K562 (cell line): ENCODE results near the gene OR8G5. TPM values are rescaled to one million over a fixed set of nuclear protein-coding genes. Genes with fewer than 3 reads are reported as not detected.
A peak's percentile ranks its signal among the peaks of the same experiment; 100 is the strongest.
"Not testable (repeated sequence)": the region's sequence is repeated elsewhere in the genome, so short reads cannot be mapped to it uniquely, and the experiment has no call there.

Experiments used
- ATAC-seq: fragments of 200-7000 bp; cut with Tn5 transposase; 3 replicates; pipeline ENCODE4 v1.9.1; 2020; ENCODE audit warnings: moderate library complexity
- BruUV-seq: library from RNA; stranded (reverse); fragments of 400-500 nt; replicated peaks from 2 replicates; lab custom pipeline; 2021; lab: Mats Ljungman, UMichigan
- CTCF ChIA-PET: fragments of 300-600 bp; formaldehyde crosslinking; extraction: SDS; loops from one replicate; lab custom pipeline; 2021; ENCODE audit warnings: low intra/inter-chr PET ratio; lab: Yijun Ruan, JAX
- POLR2A ChIA-PET: fragments of 300-600, 350-650 bp; sonication (Branson Sonifier 250); formaldehyde crosslinking; extraction: SDS; loops from one replicate; lab custom pipeline; 2021; ENCODE audit warnings: antibody characterized with exemption, inconsistent platforms; lab: Yijun Ruan, JAX
- DNase-seq, 4 experiments: peaks; one replicate each; pipeline versions ENCODE4 v3.0.0 to v3.0.0-alpha.2; 2011 to 2018; ENCODE audit warnings: low spot score in 3 of 4, mixed read lengths in 3 of 4; ENCODE audit errors: extremely low read depth in 1 of 4
- FAIRE-seq: peaks from 2 replicates; lab custom pipeline; 2011; peaks lifted over from hg19 to GRCh38; lab: Jason Lieb, UNC
- H2AFZ ChIP-seq: 2 replicates; pipeline ENCODE4 v1.6.0; 2011; ENCODE audit warnings: low read depth, low read length, control low read depth, inconsistent platforms
- H3K27ac ChIP-seq: fragments of 200-600 bp; 3 replicates; pipeline ENCODE4 v1.8.0; 2011; ENCODE audit warnings: low read depth, mild to moderate bottlenecking, control low read depth, inconsistent platforms, low read length, moderate library complexity, mixed read lengths; ENCODE audit errors: extremely low read depth
- H3K27me3 ChIP-seq, 2 experiments: fragments of 300-600 bp in 1 of 2; 2 replicates in 1 of 2; 3 replicates in 1 of 2; pipeline versions ENCODE4 v1.6.0 to v1.8.0; 2011; ENCODE audit warnings: inconsistent platforms in 2 of 2, low read length in 2 of 2, mild to moderate bottlenecking in 1 of 2, mixed read lengths in 1 of 2, moderate library complexity in 1 of 2; ENCODE audit not compliant: control insufficient read depth in 2 of 2, insufficient read depth in 2 of 2
- H3K36me3 ChIP-seq: fragments of 300-600 bp; 3 replicates; pipeline ENCODE4 v1.8.0; 2011; ENCODE audit warnings: mild to moderate bottlenecking, low read length, inconsistent platforms; ENCODE audit not compliant: control insufficient read depth, insufficient read depth
- H3K4me1 ChIP-seq, 2 experiments: fragments of 200-600 bp in 1 of 2; replicated peaks in 1 of 2; 2 replicates in 1 of 2; 3 replicates in 1 of 2; pipeline versions ENCODE4 v1.5.1 to v1.8.0; 2011; ENCODE audit warnings: inconsistent platforms in 2 of 2, low read length in 2 of 2, mild to moderate bottlenecking in 1 of 2, mixed read lengths in 1 of 2, moderate library complexity in 1 of 2; ENCODE audit not compliant: control insufficient read depth in 2 of 2, insufficient read depth in 2 of 2
- H3K4me2 ChIP-seq: 2 replicates; pipeline ENCODE4 v1.6.1; 2011; ENCODE audit warnings: low read length, control low read depth, inconsistent platforms, mixed read lengths; ENCODE audit not compliant: insufficient read depth
- H3K4me3 ChIP-seq: fragments of 200-600 bp; sonication (generic), shearing (Covaris generic); 2 replicates; pipeline ENCODE4 v1.5.1; 2016; ENCODE audit warnings: control low read depth, inconsistent platforms
- H3K79me2 ChIP-seq: fragments of 200-600 bp; 3 replicates; pipeline ENCODE4 v1.8.0; 2011; ENCODE audit warnings: low read length, inconsistent platforms; ENCODE audit not compliant: control insufficient read depth, insufficient read depth
- H3K9ac ChIP-seq, 2 experiments: 2 replicates each; pipeline versions ENCODE4 v1.6.0 to v1.6.1; 2011; ENCODE audit warnings: low read depth in 2 of 2, low read length in 2 of 2, control low read depth in 1 of 2, inconsistent platforms in 1 of 2, mild to moderate bottlenecking in 1 of 2, mixed read lengths in 1 of 2; ENCODE audit not compliant: insufficient read depth in 1 of 2
- H3K9me1 ChIP-seq: one replicate; pipeline ENCODE4 v1.6.0; 2011; ENCODE audit warnings: inconsistent platforms, mild to moderate bottlenecking, low read length, moderate library complexity; ENCODE audit not compliant: control insufficient read depth, insufficient read depth
- H3K9me3 ChIP-seq: replicated peaks from 2 replicates; pipeline ENCODE4 v1.5.1; 2011; ENCODE audit warnings: low read depth, low read length, inconsistent platforms; ENCODE audit not compliant: control insufficient read depth, insufficient read depth
- H4K20me1 ChIP-seq: replicated peaks from 2 replicates; pipeline ENCODE4 v1.6.1; 2011; ENCODE audit warnings: low read length, inconsistent platforms, mixed read lengths; ENCODE audit not compliant: control insufficient read depth, insufficient read depth
- BACH1 ChIP-seq: fragments of 200-800 bp; sonication (Bioruptor generic); IDR thresholded peaks from 2 replicates; pipeline ENCODE4 v1.6.1; 2016; ENCODE audit warnings: missing genetic modification characterization, missing compliant biosample characterization
- BHLHE40 ChIP-seq: IDR thresholded peaks from 2 replicates; pipeline ENCODE4 v1.6.1; 2011; ENCODE audit warnings: low read length, improper control_type of control experiment
- CC2D1A ChIP-seq: fragments of 450-650 bp; IDR thresholded peaks from 2 replicates; pipeline ENCODE4 v1.6.1; 2017; ENCODE audit warnings: mild to moderate bottlenecking
- DMBX1 ChIP-seq: fragments of 250-450 bp; sonication (Bioruptor Pico); IDR thresholded peaks from 2 replicates; pipeline ENCODE4 v1.8.0; 2022; ENCODE audit warnings: inconsistent platforms, mild to moderate bottlenecking, moderate library complexity, borderline replicate concordance
- KDM5B ChIP-seq: fragments of 200-600 bp; sonication (generic); IDR thresholded peaks from 2 replicates; pipeline ENCODE4 v1.6.1; 2012; ENCODE audit warnings: low read depth, mild to moderate bottlenecking, moderate library complexity, low read length, control low read depth, inconsistent platforms; ENCODE audit not compliant: insufficient replicate concordance
- MEF2D ChIP-seq: conservative IDR thresholded peaks from 2 replicates; pipeline ENCODE4 v1.6.1; 2016; ENCODE audit warnings: low read depth, missing genetic modification characterization, missing compliant biosample characterization
- NR2C2 ChIP-seq, 2 experiments: fragments of 200-800 bp in 1 of 2; sonication (Bioruptor generic) in 1 of 2; sonication (generic) in 1 of 2; formaldehyde crosslinking in 1 of 2; IDR thresholded peaks; 2 replicates each; pipeline versions ENCODE4 v1.6.1 to v1.8.0; 2016 to 2022; ENCODE audit warnings: mild to moderate bottlenecking in 1 of 2, missing compliant biosample characterization in 1 of 2, missing genetic modification characterization in 1 of 2, missing genetic modification reagents in 1 of 2
- POLR2G ChIP-seq: fragments of 200-400 bp; formaldehyde crosslinking; IDR thresholded peaks from 2 replicates; pipeline ENCODE4 v1.6.1; 2017; ENCODE audit warnings: low read depth, mild to moderate bottlenecking, antibody characterized with exemption, low read length, moderate library complexity
- POLR2H ChIP-seq: IDR thresholded peaks from 2 replicates; pipeline ENCODE4 v1.6.1; 2016; ENCODE audit warnings: missing genetic modification characterization, low read depth, mild to moderate bottlenecking, control low read depth, missing compliant biosample characterization, moderate library complexity
- SMAD4 ChIP-seq: fragments of 250-450 bp; sonication (Bioruptor Pico); conservative IDR thresholded peaks from 2 replicates; pipeline ENCODE4 v1.8.0; 2021; ENCODE audit warnings: inconsistent platforms, mild to moderate bottlenecking, moderate library complexity
- SMARCE1 ChIP-seq: fragments of 450-650 bp; IDR thresholded peaks from 2 replicates; pipeline ENCODE4 v1.7.1; 2016; ENCODE audit warnings: mild to moderate bottlenecking
- TAF9B ChIP-seq: fragments of 450-650 bp; IDR thresholded peaks from 2 replicates; pipeline ENCODE4 v1.6.1; 2018; ENCODE audit warnings: mild to moderate bottlenecking; ENCODE audit not compliant: partially characterized antibody
- TAL1 ChIP-seq: fragments of 450-650 bp; IDR thresholded peaks from 2 replicates; pipeline ENCODE4 v1.6.1; 2016; ENCODE audit warnings: mild to moderate bottlenecking
- TCF3 ChIP-seq: sonication (generic); formaldehyde crosslinking; IDR thresholded peaks from 2 replicates; pipeline ENCODE4 v1.4.0; 2020; ENCODE audit warnings: mild to moderate bottlenecking, missing genetic modification reagents
- ZNF316 ChIP-seq: fragments of 450-650 bp; IDR thresholded peaks from 2 replicates; pipeline ENCODE4 v1.6.1; 2016
- ZNF589 ChIP-seq: fragments of 200-800 bp; sonication (Bioruptor generic); IDR thresholded peaks from 2 replicates; pipeline ENCODE4 v1.6.1; 2016; ENCODE audit warnings: low read depth, missing genetic modification characterization, missing compliant biosample characterization
- ZSCAN32 ChIP-seq: fragments of 450-650 bp; formaldehyde crosslinking; IDR thresholded peaks from 2 replicates; pipeline ENCODE4 v1.4.0; 2020; ENCODE audit warnings: mild to moderate bottlenecking, moderate library complexity
- WGBS: fragments of 100-300 bp; shearing (Covaris generic); methylation state at CpG from one replicate; pipeline ENCODE4 v1.1.6; 2016; ENCODE audit warnings: low coverage, mixed read lengths; ENCODE audit not compliant: insufficient coverage; ENCODE audit errors: missing lambda C conversion rate; 5-methylcytosine and 5-hydroxymethylcytosine counted together
- in situ Hi-C: fragments of 300-500 bp; cut with MboI; formaldehyde crosslinking; loops from 4 replicates; pipeline ENCODE4 v1.15.0; 2018; ENCODE audit warnings: inconsistent platforms, mixed read lengths
- intact Hi-C: fragments of 100-400 bp; cut with micrococcal nuclease; formaldehyde crosslinking; loops from 2 replicates; pipeline ENCODE4 v1.14.2; 2022
- polyA plus RNA-seq, 8 experiments: library from polyadenylated mRNA; depleted of rRNA in 4 of 8; stranded (reverse) in 5 of 8; unstranded in 3 of 8; fragments of >200 nt; fragmentation: Nextera tagmentation in 2 of 8; fragmentation: Illumina TruSeq in 1 of 8; extraction: Ambion mirVana in 2 of 8; extraction: Trizol in 1 of 8; gene quantifications; 2 replicates each; pipeline versions ENCODE4 v1.2.1 to v1.2.3, GENCODE V29; 2011 to 2014; ENCODE audit warnings: inconsistent platforms in 1 of 8, missing spikeins in 1 of 8
- total RNA-seq, 7 experiments: library from RNA; depleted of rRNA in 6 of 7; stranded (reverse); fragments of >200 nt in 6 of 7; fragmentation: Illumina TruSeq in 2 of 7; extraction: Trizol in 2 of 7; gene quantifications; 2 replicates each; pipeline versions ENCODE4 v1.2.1 to v1.2.3, GENCODE V29; 2011 to 2021; ENCODE audit warnings: low replicate concordance in 1 of 7
- TF ChIP-seq, protein P1 (sequence below), 3 experiments: fragments of 200-800 bp in 1 of 3; fragments of 250-450 bp in 1 of 3; fragments of 450-650 bp in 1 of 3; sonication (Bioruptor Pico) in 1 of 3; sonication (Bioruptor generic) in 1 of 3; formaldehyde crosslinking in 1 of 3; IDR thresholded peaks; 2 replicates each; pipeline versions ENCODE4 v1.6.1 to v1.8.0; 2016 to 2022; ENCODE audit warnings: mild to moderate bottlenecking in 2 of 3, missing genetic modification characterization in 2 of 3, missing compliant biosample characterization in 1 of 3, moderate library complexity in 1 of 3

Gene OR8G5
- total and polyA plus RNA-seq, 9 of the 15 experiments (the other 6 are each of a cell fraction or from before 2014, with no cell fraction given): 0.18 to 3.8 (median 1.7) TPM

DNA sequence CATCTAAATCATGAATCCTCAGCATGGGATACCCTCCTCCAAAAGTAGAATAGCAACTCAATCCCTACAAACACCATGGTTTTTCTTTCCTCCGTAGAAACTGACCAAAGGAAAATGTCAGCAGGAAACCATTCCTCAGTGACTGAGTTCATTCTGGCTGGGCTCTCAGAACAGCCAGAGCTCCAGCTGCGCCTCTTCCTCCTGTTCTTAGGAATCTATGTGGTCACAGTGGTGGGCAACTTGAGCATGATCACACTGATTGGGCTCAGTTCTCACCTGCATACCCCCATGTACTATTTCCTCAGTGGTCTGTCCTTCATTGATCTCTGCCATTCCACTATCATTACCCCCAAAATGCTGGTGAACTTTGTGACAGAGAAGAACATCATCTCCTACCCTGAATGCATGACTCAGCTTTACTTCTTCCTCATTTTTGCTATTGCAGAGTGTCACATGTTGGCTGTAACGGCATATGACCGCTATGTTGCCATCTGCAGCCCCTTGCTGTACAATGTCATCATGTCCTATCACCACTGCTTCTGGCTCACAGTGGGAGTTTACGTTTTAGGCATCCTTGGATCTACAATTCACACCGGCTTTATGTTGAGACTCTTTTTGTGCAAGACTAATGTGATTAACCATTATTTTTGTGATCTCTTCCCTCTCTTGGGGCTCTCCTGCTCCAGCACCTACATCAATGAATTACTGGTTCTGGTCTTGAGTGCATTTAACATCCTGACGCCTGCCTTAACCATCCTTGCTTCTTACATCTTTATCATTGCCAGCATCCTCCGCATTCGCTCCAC is 31.4 kb upstream of the OR8G5 start:
- BruUV-seq; H3K27me3 ChIP-seq; H3K4me3 ChIP-seq; H3K9me3 ChIP-seq; H3K9me1 ChIP-seq; CTCF ChIA-PET; H4K20me1 ChIP-seq; H3K36me3 ChIP-seq; in situ Hi-C loops; TF ChIP-seq NR2C2 (CRISPR knock-in tag; IDR thresholded peaks at IDR 0.05): not testable (repeated sequence)
- Histone ChIP-seq H3K79me2 (peaks cover 18% of the 10 kb centered on the region; the same call in 2 of the 3 replicates), H3K4me2 (peak overlapping the region; percentile 78), H3K4me1 (peaks cover 9 to 20% of the 10 kb centered on the region in 2 experiments), H2AFZ (peak overlapping the region; percentile 90), H3K9ac (peak overlapping the region in 1 of 2 experiments; percentile 66; a peak in 2 of 4 replicates), H3K27ac (peak overlapping the region; percentile 97)
- intact Hi-C loops: loop anchor here (2.0 kb wide), 1 partner anchor 18 kb away; no protein-coding TSS in a partner anchor
- ATAC-seq: peak; percentile 96
- POLR2A ChIA-PET: interaction anchor here (0.5 to 1.4 kb wide), 2 partner anchors 17 to 32 kb away, joined by 3 to 7 read pairs; no protein-coding TSS in a partner anchor
- peak; percentile 93 for FAIRE-seq
- DNase-seq: peak in 2 of 4 experiments; percentile 30 to 82
- WGBS: 16% methylated on average over 8 of the region's 9 CpGs
- peak; percentile 63; the same call in 1 of the 2 replicates for TF ChIP-seq SMAD4 (CRISPR knock-in tag)
- TF ChIP-seq, protein P1, sequence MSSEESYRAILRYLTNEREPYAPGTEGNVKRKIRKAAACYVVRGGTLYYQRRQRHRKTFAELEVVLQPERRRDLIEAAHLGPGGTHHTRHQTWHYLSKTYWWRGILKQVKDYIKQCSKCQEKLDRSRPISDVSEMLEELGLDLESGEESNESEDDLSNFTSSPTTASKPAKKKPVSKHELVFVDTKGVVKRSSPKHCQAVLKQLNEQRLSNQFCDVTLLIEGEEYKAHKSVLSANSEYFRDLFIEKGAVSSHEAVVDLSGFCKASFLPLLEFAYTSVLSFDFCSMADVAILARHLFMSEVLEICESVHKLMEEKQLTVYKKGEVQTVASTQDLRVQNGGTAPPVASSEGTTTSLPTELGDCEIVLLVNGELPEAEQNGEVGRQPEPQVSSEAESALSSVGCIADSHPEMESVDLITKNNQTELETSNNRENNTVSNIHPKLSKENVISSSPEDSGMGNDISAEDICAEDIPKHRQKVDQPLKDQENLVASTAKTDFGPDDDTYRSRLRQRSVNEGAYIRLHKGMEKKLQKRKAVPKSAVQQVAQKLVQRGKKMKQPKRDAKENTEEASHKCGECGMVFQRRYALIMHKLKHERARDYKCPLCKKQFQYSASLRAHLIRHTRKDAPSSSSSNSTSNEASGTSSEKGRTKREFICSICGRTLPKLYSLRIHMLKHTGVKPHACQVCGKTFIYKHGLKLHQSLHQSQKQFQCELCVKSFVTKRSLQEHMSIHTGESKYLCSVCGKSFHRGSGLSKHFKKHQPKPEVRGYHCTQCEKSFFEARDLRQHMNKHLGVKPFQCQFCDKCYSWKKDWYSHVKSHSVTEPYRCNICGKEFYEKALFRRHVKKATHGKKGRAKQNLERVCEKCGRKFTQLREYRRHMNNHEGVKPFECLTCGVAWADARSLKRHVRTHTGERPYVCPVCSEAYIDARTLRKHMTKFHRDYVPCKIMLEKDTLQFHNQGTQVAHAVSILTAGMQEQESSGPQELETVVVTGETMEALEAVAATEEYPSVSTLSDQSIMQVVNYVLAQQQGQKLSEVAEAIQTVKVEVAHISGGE (CRISPR knock-in tag; IDR thresholded peaks at IDR 0.05): peak in 1 of 3 experiments; percentile 60; a peak in 2 of 6 replicates
- TF ChIP-seq CC2D1A: peak; percentile 47; the same call in 1 of the 2 replicates
- TF ChIP-seq TAF9B: peak; percentile 60
- TF ChIP-seq BHLHE40: peak; percentile 63; the same call in 1 of the 2 replicates
- TF ChIP-seq BACH1 (tag): peak; percentile 97
- peak; percentile 77 for TF ChIP-seq SMARCE1
- 0 out of 2 replicates have a peak, but pooled peaks have one; percentile 16 for TF ChIP-seq POLR2G
- peak; percentile 49 for TF ChIP-seq TCF3
- peak; percentile 98 for TF ChIP-seq ZNF316
- TF ChIP-seq ZSCAN32 (CRISPR knock-in tag): 0 out of 2 replicates have a peak, but pooled peaks have one; percentile 27
- TF ChIP-seq NR2C2 (tag; IDR thresholded peaks at IDR 0.05): peak; percentile 91
- peak; percentile 25 for TF ChIP-seq KDM5B
- TF ChIP-seq TAL1: 0 out of 2 replicates have a peak, but pooled peaks have one; percentile 10
- peak; percentile 76 for TF ChIP-seq MEF2D
- peak; percentile 94 for TF ChIP-seq ZNF589
- TF ChIP-seq DMBX1: peak; percentile 57; the same call in 1 of the 2 replicates
- peak; percentile 68 for TF ChIP-seq POLR2H (tag)
